ENCODE data around the gene MPRIP. TPM values are rescaled to one million over a fixed set of nuclear protein-coding genes. Genes with fewer than 3 reads are reported as not detected.

MPRIP gene
- total RNA-seq, 1 experiment from 2014 or later: 284 TPM

DNA sequence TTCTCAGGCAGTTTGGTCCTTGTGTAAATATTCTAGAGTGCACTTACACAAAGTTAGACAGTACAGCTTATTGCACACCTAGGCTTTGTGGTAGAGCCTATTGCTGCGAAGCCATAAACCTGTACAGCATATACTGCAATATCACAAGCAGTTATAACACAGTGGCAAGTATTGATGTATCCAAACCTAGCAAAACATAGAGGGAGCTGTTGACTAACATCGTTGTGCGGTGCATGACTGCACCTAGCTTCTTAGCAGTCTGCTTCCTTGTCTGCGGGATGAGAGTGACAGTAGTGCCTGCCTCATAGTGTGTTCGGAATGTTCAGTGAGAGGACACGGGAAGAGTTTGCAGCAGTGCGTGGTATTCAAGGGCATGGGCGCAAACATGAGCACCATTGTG is 78.9 kb downstream of the MPRIP start:
- no peaks in the 10 kb centered on the region for H3K27me3 Mint-ChIP-seq (ENCODE audit: insufficient read depth, unreplicated experiment)
- TF ChIP-seq, protein P1, sequence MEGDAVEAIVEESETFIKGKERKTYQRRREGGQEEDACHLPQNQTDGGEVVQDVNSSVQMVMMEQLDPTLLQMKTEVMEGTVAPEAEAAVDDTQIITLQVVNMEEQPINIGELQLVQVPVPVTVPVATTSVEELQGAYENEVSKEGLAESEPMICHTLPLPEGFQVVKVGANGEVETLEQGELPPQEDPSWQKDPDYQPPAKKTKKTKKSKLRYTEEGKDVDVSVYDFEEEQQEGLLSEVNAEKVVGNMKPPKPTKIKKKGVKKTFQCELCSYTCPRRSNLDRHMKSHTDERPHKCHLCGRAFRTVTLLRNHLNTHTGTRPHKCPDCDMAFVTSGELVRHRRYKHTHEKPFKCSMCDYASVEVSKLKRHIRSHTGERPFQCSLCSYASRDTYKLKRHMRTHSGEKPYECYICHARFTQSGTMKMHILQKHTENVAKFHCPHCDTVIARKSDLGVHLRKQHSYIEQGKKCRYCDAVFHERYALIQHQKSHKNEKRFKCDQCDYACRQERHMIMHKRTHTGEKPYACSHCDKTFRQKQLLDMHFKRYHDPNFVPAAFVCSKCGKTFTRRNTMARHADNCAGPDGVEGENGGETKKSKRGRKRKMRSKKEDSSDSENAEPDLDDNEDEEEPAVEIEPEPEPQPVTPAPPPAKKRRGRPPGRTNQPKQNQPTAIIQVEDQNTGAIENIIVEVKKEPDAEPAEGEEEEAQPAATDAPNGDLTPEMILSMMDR (IDR thresholded peaks at IDR 0.05; ENCODE audit: insufficient read depth in 1 of 2, low read depth in 1 of 2, low read length in 1 of 2, severe bottlenecking in 1 of 2, unreplicated experiment in 1 of 2): no peak
- no peaks in the 10 kb centered on the region for H3K9me3 ChIP-seq
- CTCF ChIA-PET: interaction anchor here (0.6 kb wide), 2 partner anchors 26 to 100 kb away, joined by 3 to 6 read pairs; no protein-coding TSS in a partner anchor
- peaks cover 11% of the 10 kb centered on the region for H3K4me1 ChIP-seq
- no peak overlapping the region for H3K4me3 Mint-ChIP-seq (ENCODE audit: unreplicated experiment)
- no peaks in the 10 kb centered on the region for H3K27me3 ChIP-seq (replicated peaks; ENCODE audit: control insufficient read depth, insufficient read depth, low read length)
- H3K4me3 ChIP-seq (ENCODE audit: low read depth, low read length): no peak overlapping the region
- peaks cover 3% of the 10 kb centered on the region for H3K4me1 Mint-ChIP-seq (ENCODE audit: low read depth, unreplicated experiment)
- no peaks in the 10 kb centered on the region for H3K36me3 ChIP-seq (ENCODE audit: control insufficient read depth, insufficient read depth, low read length)
- no TSS peak for BruUV-seq (replicated peaks)
- no peak overlapping the region for H3K27ac Mint-ChIP-seq (ENCODE audit: unreplicated experiment)
- peaks cover 22% of the 10 kb centered on the region for H3K36me3 Mint-ChIP-seq (ENCODE audit: insufficient read depth, unreplicated experiment)
- POLR2A ChIA-PET: interaction anchor here (0.6 kb wide), 1 partner anchor 22 kb away, joined by 3 read pairs; no protein-coding TSS in a partner anchor
- intact Hi-C loops (cut with micrococcal nuclease; ENCODE audit: unreplicated experiment): no loop called here
- DNase-seq: no peak
- no peaks in the 10 kb centered on the region for H3K9me3 Mint-ChIP-seq (ENCODE audit: unreplicated experiment)

DNA sequence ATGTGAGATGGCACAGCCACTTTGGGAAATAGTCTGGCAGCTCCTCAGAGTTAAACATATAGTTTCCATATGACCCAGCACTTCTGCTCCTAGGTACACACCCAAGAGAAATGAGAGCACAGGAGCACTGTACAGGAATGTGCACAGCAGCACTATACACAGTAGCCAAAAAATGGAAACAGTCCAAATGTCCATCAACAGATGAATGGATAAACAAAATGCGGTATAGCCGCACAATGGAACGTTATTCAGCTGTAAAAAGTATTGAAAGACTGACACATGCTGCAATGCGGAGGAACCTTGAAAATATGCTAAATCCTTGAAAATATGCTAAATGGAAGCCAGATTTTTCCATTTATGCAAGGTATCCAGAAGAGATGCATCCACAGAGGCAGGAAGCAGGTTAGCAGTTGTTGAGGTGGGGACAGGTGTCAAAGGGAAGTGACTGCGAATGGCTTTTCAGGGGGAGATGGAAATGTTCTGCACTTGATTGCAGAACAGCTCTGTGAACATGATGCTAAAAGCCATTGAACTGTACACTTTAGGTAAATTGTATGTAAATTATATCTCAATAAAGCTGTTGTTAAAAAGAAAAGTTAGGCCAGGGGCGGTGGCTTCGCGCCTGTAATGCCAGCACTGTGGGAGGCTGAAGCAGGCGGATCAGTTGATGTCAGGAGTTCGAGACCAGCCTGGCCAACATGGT is 80.7 kb downstream of the MPRIP start:
- BruUV-seq (replicated peaks): no TSS peak
- Mint-ChIP-seq H3K36me3 (ENCODE audit: insufficient read depth, unreplicated experiment) (peaks cover 28% of the 10 kb centered on the region), H3K4me3 (ENCODE audit: unreplicated experiment) (no peak overlapping the region), H3K9me3 (ENCODE audit: unreplicated experiment) (no peaks in the 10 kb centered on the region), H3K27ac (ENCODE audit: unreplicated experiment) (no peak overlapping the region), H3K4me1 (ENCODE audit: low read depth, unreplicated experiment) (no peaks in the 10 kb centered on the region), H3K27me3 (ENCODE audit: insufficient read depth, unreplicated experiment) (no peaks in the 10 kb centered on the region)
- ChIA-PET CTCF (no interaction called here), POLR2A (no interaction called here)
- Histone ChIP-seq H3K9me3 (no peaks in the 10 kb centered on the region), H3K36me3 (ENCODE audit: control insufficient read depth, insufficient read depth, low read length) (no peaks in the 10 kb centered on the region), H3K4me3 (ENCODE audit: low read depth, low read length) (no peak overlapping the region), H3K4me1 (peaks cover 6% of the 10 kb centered on the region), H3K27me3 (replicated peaks; ENCODE audit: control insufficient read depth, insufficient read depth, low read length) (no peaks in the 10 kb centered on the region)
- TF ChIP-seq, protein P1 (IDR thresholded peaks at IDR 0.05; ENCODE audit: insufficient read depth in 1 of 2, low read depth in 1 of 2, low read length in 1 of 2, severe bottlenecking in 1 of 2, unreplicated experiment in 1 of 2): no peak
- no peak for DNase-seq
- intact Hi-C loops (cut with micrococcal nuclease; ENCODE audit: unreplicated experiment): no loop called here

DNA sequence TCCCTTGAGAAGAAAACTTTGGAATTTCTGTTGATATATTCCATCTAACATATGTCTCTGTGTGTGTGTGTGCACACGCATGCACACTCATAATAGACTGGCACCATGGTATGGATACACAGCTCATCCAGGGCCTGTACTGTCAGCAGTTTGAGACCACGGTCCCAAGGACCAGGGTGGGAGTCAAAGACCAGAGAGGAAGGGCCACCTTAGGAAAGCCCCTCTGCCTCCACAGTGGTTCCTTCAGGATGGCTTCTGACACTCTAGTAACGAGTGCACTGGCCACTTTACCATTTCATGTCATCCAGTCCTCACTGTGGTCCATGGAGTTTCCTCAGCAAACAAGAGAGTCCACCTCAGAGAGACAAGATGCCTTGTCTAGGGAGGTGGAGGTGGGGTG is 82.1 kb downstream of the MPRIP start:
- no peak overlapping the region for H3K4me3 ChIP-seq (ENCODE audit: low read depth, low read length)
- no peak overlapping the region for H3K27ac Mint-ChIP-seq (ENCODE audit: unreplicated experiment)
- CTCF ChIA-PET: no interaction called here
- POLR2A ChIA-PET: no interaction called here
- H3K9me3 ChIP-seq: no peaks in the 10 kb centered on the region
- TF ChIP-seq, protein P1 (IDR thresholded peaks at IDR 0.05; ENCODE audit: insufficient read depth in 1 of 2, low read depth in 1 of 2, low read length in 1 of 2, severe bottlenecking in 1 of 2, unreplicated experiment in 1 of 2): no peak
- no peaks in the 10 kb centered on the region for H3K4me1 Mint-ChIP-seq (ENCODE audit: low read depth, unreplicated experiment)
- no peak overlapping the region for H3K4me3 Mint-ChIP-seq (ENCODE audit: unreplicated experiment)
- H3K27me3 Mint-ChIP-seq (ENCODE audit: insufficient read depth, unreplicated experiment): no peaks in the 10 kb centered on the region
- intact Hi-C loops (cut with micrococcal nuclease; ENCODE audit: unreplicated experiment): no loop called here
- H3K36me3 Mint-ChIP-seq (ENCODE audit: insufficient read depth, unreplicated experiment): peaks cover 28% of the 10 kb centered on the region
- H3K27me3 ChIP-seq (replicated peaks; ENCODE audit: control insufficient read depth, insufficient read depth, low read length): no peaks in the 10 kb centered on the region
- H3K9me3 Mint-ChIP-seq (ENCODE audit: unreplicated experiment): no peaks in the 10 kb centered on the region
- no peaks in the 10 kb centered on the region for H3K4me1 ChIP-seq
- BruUV-seq (replicated peaks): no TSS peak
- no peaks in the 10 kb centered on the region for H3K36me3 ChIP-seq (ENCODE audit: control insufficient read depth, insufficient read depth, low read length)
- no peak for DNase-seq
